Activated naive CD4-positive, alpha-beta T cell treated with Interleukin-2 at 50 U/mL for 16 hours (primary cell): Measurements from ENCODE around the gene TMEM178A.

Source experiments
- DNase-seq: peaks from one replicate; pipeline ENCODE4 v3.0.0-alpha.2; 2020

TMEM178A gene

DNA sequence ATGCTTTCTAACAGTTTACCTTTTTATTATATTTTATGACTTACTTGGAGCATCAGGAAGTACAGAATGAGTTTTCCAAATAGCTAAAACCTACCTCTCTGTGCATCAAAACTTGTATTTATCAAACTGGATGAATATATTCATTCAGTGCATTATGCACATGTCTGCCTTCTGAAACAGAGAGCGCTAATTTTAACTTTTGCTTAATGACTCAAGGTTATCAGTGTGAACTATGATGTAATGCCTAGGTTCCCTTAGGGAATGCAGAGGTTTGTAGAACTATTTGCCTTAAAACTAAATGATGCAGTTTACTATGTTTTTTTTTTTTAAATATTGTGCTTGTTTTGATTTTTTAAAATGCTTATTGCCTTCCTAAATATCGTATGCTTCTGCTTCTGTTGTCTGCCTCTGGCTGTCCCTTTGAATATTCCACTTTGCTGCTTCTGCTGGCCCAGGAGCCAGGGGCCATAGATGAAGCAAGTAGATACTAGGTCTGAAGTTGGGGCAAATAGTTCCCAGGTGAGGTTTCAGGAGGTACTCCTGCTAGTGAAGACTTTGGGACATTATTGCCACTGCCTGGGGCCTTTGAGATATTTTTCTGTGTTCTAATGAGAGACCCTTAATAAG, 16.5 kb downstream of the TMEM178A start:
- no peak for DNase-seq

DNA sequence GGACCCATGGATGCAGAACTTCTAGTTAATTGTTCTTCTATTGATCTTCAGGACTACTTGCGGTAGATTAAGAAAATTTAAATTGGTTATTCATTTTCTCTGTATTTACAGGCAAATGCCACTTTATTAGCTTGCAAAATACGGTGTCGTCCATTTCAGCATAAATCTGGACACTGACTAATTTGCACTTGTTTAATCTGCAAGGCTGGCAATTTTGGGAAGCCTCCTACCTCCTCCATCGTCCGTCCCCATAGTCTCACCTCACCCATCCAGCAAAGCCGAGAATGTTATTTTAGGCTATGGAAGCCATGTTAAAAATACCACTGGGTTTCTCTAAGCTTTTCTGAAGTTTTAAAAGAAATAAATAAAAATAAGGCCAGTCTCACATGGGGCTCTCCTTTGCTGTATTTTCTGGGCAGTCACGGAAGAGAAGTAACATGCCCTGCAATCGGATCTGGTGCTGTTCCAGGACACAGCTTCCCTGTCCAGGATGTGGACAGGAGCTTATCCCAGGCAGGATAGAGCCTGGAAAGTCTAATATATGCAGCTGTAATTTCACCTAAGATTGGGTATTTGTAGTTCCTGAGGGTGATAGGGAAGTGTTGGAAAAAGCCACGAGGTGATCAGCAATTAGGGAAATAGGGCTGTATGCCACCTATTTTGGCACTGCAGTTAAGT, 17.4 kb downstream of the TMEM178A start:
- no peak for DNase-seq

DNA sequence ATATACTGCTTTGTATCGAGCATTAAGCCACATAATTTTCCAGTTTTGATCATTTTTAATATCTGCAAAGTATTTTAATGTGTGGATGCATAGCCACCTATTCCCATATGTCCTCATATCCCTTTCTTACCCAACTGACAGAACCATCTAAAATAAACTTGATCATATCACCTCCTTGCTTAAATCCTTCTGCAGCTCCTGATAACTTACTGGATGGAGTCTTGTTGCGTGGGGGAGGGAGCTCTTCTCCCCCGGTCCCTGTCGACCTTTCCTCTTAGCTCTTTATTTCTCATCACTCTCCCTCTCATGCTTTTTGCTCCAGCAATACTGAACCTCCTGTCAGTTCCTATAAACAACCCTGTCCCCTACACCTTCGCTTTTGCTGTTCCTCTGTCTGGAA, 18.7 kb downstream of the TMEM178A start:
- DNase-seq: no peak

DNA sequence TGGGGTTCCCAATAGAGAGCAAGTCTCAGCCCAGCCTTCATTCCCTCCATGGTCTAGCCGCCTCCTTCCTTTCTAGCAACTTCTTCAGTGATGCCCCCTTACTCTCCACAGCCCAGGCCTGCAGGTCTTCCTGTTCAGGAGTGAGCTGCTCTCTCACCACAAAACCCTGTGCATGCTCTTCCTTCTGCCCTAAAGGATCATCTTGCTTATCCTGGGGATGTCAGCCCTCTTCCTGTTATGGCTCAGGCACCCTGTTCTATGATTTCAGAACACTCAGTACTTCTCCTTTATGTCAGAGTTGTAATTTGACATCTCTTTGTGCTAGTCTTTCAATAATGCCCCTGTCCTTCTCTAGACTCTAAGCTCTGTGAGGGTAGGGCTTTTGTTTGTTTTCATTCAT, 19.4 kb downstream of the TMEM178A start:
- no peak for DNase-seq

DNA sequence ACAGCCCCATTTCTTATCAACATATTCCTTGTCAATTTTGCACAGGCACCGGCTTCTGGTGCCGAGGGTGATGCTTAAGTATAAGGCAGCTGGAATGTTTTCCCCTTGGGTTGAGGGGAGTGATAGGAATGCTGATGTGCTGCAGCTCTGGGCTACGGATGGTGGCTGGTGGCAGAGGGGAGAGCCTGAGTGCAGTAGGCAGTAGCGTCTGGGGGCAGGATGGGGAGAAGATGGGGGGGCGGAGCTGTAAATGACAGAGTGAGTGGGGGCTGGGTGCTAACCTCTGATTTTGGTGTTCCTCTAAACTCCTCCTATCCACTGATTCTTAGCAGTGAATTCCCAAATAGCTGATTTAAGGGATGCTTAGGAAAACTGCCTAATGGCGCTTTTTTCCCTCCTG, 20.7 kb downstream of the TMEM178A start:
- no peak for DNase-seq

DNA sequence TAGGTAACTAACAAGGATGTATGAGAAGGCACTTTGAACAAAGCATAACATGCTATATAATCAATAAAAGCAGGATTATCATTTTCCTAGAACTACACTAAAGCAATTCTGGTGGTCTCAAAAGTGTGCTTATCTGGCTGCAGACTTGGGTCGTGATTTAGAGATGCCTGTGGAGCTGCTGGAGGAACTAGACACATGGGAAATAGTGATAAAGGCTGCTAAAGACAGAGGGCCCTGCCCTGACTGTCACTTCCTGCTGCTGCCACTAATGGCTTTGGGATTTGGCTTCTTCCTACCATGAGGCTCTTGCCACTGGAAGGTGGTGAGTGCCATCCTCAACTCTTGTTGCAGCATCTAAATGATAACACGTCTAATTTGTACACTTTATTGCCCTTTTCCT, 22.5 kb downstream of the TMEM178A start:
- DNase-seq: no peak

DNA sequence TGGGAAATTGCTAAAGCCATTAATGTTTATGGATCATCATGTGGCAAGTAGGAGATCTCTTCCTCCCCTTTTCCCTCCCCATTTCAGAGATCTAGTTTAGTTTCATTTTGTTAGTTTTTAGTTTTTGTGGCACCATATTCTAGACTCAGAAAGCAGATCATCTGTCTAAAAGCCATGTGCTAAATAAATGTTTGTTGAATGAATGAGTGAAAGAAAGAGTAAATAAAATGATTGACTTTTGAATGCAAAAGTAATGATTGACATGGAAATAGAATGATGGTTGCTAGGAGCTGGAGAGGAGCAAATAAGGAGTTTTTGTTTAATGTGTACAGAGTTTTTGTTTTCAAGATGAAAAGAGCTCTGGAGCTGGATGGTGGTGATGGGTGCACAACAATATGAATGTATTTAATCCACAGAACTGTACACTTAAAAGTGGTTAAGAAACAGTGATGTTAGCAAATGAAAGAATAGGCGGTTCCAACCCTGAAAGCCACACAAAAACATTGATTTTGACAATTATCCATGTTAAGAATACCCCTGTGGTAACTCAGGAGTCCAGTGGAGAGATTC, 23.6 kb downstream of the TMEM178A start:
- DNase-seq: no peak

DNA sequence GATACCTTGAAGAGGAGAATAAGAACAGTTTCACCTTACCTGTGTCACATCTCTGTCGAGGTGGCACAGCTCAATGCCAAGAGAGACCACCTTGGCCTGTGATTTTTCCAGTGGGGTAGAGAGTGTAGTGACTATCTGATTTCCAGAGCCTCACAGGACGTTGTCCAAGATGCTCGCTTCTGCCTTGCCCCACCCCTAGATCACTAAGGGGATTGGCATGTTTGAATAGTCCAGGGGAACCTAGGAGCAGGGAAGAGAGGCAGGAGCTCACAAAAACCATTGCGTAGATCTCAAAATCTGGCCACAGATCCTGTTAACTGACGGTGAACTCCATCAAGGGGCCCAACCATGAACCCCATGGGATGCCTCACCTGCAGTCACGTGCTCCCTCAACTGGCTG, 24.2 kb downstream of the TMEM178A start:
- no peak for DNase-seq

DNA sequence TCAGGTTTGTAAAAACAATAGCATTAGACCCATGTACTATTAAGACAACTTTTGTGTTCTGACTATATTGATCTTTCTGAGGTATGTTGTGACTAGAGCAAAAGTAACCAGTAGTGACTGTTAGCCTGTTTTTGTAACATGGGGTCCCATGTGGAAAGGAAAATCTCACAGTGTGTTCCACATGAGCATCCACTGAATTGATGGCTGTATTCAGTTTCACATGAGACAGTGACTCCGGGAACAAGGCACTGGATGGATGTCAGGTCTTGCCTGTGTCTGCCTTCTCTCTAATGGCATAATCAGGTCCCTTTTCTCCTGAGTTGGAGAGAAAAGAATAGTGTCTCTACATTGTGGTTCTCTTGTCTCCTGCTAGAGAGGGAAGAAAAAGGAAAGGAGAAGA, 27.5 kb downstream of the TMEM178A start:
- DNase-seq: no peak

DNA sequence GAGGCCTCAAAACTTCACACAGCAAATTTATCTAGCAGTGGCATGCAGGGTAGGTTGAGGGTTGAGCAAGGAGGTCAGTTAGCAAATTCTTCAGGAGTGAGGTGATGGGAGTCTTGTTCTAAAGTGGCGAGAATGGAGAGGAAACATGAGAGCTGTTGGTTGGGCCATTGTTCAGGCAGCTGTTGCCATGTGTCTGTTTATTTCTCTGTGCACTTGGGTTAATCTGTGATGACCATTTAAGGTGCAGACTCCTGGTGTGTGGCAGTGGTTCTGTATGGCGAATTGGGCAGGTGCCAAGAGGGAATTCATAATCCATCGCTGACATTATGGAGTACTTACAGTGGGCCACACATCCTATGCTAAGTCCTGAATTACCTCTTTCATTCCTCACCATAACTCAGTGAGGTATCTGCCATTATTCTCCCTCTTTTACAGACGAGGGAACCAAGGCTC, 30.4 kb downstream of the TMEM178A start:
- DNase-seq: no peak

DNA sequence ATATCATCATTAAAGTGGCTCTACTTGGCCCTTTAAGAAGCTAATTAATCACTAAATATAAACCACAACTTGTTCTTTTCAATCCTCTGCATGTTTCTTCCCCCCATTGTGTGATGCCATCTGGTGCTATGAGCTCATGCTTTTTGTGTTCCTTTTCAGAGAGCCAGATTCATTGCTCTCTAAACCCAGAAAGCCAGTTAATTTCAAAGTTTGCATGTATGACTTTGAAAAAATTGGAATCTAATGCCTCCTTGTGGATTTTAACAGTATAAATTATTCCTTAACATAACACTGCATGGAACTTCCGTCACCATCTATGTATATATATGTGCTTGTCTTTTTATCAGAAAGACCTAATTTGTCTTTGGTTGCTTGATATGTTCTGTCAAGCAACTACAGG, 31.1 kb downstream of the TMEM178A start:
- no peak for DNase-seq

DNA sequence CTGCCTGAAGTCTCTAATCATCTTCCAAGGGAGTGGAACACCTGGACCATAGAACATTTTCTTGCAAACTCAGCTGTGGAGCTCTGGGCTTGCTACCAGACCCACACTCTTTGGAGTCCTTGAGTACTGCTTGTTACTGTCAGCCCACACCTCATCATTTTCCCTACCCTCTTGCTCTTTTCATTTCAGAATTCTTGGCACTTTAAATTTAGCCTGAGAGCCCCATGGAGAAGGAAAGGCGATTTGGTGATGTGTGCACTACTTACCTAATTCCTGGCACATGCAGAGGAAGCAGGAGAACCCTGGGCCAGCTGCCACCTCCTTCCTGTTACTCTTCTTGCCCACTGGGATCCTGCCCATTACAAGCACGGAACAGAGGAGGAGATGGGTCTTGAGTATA, 31.7 kb downstream of the TMEM178A start:
- no peak for DNase-seq

DNA sequence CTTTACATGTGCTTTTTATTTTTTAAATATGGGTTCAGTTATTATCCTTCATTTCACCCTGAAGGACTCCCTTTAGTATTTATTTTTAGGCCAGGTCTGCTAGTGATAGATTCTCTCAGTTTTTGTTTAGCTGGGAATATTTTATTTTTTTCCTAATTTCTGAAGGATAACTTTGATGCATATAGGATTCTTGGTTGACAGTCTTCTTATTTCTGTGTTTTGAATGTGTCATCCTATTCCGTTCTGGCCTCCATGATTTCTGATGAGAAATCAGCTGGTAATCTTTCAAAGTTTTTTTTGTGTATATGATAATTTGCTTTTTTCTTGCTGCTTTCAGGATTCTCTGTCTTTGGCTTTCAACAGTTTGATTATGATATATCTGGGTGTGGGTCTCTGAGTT, 35.4 kb downstream of the TMEM178A start:
- no peak for DNase-seq

DNA sequence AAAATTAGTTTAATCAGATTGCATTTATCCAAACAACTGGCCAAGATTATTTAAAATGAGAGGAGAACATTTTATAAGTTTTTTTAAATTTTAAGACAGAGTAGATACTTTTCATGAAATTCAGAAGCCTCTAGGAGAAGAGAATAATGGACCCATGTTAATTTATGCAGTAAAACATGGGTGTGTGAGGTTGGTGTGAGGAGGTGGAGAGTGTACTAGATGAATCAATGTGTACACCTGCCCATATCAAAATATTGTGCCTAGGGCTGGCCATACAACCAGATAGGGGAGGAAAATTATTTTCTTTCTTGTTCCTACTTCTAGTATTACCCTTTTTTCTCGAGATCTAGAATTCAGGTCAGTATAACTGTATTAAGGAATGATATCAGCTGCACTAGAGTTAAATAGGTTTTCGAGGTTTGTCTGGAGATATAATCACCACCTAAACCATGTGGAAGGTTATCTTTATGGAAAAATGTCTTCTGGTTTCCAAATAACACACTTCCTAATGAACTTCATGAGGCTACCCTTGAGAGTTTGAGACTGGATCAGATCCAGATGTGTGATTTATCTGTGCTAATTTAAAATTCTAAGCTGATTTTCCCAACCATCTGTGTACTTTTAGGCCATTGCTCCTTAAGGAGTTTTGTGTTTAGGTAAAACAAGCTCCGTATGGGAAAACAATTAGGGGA, 37.6 kb downstream of the TMEM178A start:
- no peak for DNase-seq

DNA sequence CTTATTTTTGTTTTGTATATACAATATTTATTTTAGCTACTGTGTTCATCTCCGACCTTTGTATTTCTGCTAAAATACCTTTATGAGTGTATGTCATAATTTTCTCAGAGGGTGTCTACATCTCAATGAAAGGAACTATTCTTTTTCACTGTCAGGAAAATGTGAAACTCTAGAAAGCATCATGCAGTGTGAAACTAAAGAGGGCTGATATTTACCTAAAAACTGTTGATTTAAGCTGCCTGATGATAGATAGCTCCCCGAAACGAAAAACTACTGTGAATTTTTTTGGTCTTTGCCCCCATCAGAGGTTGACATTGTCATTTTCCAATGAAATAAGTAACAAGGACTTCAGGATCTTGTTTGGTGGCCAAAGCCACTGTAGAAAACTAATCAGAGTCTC, 38.8 kb downstream of the TMEM178A start:
- DNase-seq: no peak

DNA sequence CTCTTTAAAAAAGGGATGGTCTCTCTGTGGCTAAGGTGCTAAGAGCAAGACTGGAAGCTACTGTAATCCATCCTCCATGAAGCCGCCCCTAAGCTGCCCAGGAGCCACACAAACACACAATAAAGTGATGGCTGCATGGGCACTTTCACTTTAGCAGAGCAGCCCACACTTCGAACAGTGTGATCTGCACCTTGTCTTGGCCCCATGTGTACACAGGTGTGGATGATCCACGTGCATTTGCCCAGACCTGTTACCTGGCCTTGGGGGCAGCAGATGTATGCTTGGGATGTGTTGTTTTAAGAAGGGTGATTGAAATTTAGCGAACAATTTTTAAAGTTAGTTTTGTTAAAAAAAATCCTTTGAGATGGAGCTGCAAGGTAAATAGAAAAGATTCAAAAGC, 39.9 kb downstream of the TMEM178A start:
- DNase-seq: no peak

DNA sequence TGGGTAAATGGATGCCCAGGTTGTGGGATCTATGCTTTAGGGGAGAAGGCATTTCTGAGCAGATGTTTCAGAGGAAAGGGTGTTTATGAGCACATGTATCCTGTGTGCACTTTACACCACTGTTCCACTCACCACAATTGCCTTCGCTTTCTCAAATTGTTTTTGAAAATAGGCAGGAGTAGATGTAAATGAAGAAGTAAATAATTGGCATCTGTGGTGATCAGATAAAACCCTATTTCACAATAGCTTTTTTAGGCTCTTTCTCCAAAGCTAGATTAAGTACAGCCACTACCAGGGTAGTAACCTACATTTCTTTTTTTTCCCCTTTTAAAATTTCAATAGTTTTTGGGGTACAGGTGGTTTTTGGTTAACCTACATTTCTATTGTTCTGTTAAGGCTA, 40.6 kb downstream of the TMEM178A start:
- DNase-seq: no peak

DNA sequence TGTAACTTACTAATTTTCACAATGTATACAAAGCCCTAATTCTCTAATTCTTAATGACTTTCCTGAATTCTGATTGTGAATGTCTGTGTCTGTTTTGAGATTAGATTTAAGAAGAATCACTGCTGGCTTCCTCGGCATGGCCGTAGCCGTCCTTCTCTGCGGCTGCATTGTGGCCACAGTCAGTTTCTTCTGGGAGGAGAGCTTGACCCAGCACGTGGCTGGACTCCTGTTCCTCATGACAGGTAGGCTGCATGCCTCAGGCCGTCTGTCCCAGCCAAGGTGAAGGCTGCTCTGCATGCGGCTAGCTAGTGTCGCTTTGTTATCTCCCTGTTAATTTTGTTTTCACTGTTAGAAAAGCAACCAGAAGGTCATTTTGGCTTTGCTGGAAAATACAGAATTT, 41.2 kb downstream of the TMEM178A start:
- no peak for DNase-seq

DNA sequence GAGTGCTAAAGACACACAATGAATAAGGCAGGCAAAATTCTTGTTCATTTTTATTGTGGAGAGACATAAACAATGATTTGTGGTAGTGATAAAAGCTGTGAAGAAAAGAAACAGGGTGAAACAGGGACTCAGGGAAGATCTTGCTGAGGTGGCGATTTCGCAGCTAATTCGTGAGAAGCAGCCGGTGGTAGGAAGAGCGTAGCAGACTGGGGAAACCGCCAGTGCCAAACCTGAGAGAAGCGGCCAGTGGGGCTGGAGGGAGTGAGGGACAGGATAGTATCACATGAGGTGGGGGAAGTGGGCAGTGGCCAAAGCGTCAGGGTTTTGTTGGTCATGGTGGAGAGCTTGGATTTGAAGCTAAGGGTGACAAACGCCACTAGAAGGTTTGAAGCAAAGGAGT, 42.3 kb downstream of the TMEM178A start:
- DNase-seq: no peak

DNA sequence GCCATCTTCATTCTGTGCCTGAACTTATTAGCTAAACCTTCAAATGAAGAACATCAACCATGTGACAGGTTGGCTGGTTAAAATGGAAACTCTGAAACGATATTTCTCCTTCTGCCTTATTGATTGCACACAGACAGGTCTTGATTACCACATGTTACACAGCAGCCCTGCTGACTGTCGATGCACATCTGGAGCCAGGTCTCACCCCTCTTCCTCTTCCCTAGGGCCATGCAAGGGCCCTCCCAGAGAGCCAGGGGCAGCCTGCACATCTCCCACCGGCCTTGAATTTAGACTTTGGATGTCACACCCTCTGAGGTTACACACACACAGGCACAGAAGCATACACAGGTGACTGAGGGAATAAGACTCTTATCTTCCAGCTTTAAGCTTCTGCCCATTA, 45.1 kb downstream of the TMEM178A start:
- no peak for DNase-seq

DNA sequence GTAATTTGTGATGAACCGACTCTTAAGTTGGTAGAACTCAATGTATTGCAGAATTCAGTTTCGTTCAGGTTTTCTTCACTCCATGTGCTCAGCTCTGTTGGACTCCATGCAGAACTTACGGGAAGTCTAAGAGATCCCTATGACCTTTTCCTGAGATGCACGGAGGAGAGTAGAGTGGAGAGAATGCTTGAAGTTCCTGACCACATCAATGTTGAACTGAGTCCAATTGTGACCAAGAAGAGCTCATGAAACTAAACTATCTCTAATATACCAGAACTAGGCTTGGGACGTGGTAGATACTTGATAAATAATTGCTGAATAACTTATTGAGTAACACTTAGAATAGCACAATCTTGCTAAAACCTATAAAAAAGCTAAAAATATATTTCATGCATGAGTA, 47.2 kb downstream of the TMEM178A start:
- no peak for DNase-seq

DNA sequence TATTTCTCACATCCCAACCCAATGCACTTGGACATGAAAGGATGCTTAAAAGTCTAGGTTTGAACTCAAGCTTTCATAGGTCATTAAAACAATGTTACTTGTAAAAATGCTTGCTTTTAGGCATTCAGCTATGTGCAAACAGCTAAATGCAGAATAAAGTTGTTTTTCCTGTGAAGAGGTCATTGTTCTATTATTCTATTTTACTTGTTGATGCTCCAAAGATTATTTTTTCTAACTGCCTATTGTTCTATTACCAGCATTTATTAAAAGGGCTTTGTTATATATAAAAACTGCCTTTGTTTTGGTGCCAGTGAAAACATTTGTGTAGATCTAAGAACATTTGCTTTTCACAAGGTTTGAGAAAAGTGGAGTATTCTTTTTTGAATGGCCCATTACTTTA, 49.4 kb downstream of the TMEM178A start:
- DNase-seq: no peak

DNA sequence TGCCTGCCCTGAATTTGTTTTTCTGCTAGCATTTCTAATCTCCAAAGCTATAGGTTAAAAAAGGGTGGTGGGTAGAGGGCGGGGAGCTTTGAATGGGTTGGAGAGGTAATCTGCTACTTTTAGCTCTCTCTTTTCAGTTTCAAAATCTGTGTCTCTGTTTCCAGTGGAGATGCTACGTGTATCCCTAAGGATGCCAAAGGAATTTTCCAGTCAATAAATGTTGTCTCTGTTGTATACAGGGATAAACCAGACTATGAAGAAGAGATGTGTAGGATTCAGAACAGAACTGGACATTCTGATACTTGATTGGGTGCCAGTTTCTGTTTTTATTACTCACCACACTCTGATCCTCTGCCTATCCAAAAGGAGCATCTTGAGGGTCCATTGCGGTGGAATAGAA, 50.1 kb downstream of the TMEM178A start:
- no peak for DNase-seq

DNA sequence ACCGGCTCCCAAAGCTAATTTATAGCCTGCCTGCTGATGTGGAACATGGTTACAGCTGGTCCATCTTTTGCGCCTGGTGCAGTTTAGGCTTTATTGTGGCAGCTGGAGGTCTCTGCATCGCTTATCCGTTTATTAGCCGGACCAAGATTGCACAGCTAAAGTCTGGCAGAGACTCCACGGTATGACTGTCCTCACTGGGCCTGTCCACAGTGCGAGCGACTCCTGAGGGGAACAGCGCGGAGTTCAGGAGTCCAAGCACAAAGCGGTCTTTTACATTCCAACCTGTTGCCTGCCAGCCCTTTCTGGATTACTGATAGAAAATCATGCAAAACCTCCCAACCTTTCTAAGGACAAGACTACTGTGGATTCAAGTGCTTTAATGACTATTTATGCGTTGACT, 51.4 kb downstream of the TMEM178A start:
- no peak for DNase-seq
